Measurements from ENCODE around the gene TCF19. TPM values are rescaled to one million over a fixed set of nuclear protein-coding genes. Genes with fewer than 3 reads are reported as not detected.

TCF19 gene
- total and polyA plus RNA-seq, 9 donors, result 9.3 to 18.4 (median 13.4) TPM

GRCh38 chr6:31208506-31208905, 50.1 kb downstream of the TCF19 start:
- H3K9me3 ChIP-seq (replicated peaks; ENCODE audit: control insufficient read depth, low read depth, low read length), result no peaks in the 10 kb centered on the region
- no CpG with 5 or more reads among the region's 2 CpGs for WGBS (ENCODE audit: insufficient coverage)
- H3K4me3 ChIP-seq (ENCODE audit: low read length), result no peak overlapping the region
- H3K4me1 ChIP-seq (ENCODE audit: control insufficient read depth, insufficient read depth, low read length), result no peaks in the 10 kb centered on the region
- no peaks in the 10 kb centered on the region for H3K36me3 ChIP-seq (ENCODE audit: control insufficient read depth, insufficient read depth, low read length)
- DNase-seq, result no peak
- H3K27ac ChIP-seq (ENCODE audit: low read length), result no peak overlapping the region
- no peaks in the 10 kb centered on the region for H3K27me3 ChIP-seq (ENCODE audit: control insufficient read depth, insufficient read depth, low read length)

GRCh38 chr6:31209137-31209536, 50.7 kb downstream of the TCF19 start:
- no peaks in the 10 kb centered on the region for H3K4me1 ChIP-seq (ENCODE audit: control insufficient read depth, insufficient read depth, low read length)
- no peaks in the 10 kb centered on the region for H3K27me3 ChIP-seq (ENCODE audit: control insufficient read depth, insufficient read depth, low read length)
- no peak overlapping the region for H3K4me3 ChIP-seq (ENCODE audit: low read length)
- H3K27ac ChIP-seq (ENCODE audit: low read length), result no peak overlapping the region
- DNase-seq, result no peak
- WGBS (ENCODE audit: insufficient coverage), result no CpG with 5 or more reads among the region's 2 CpGs
- no peaks in the 10 kb centered on the region for H3K9me3 ChIP-seq (replicated peaks; ENCODE audit: control insufficient read depth, low read depth, low read length)
- H3K36me3 ChIP-seq (ENCODE audit: control insufficient read depth, insufficient read depth, low read length), result no peaks in the 10 kb centered on the region

- Histone ChIP-seq H3K9me3 (replicated peaks; ENCODE audit: control insufficient read depth, low read depth, low read length) (no peaks in the 10 kb centered on the region), H3K4me3 (ENCODE audit: low read length) (no peak overlapping the region), H3K4me1 (ENCODE audit: control insufficient read depth, insufficient read depth, low read length) (no peaks in the 10 kb centered on the region), H3K27ac (ENCODE audit: low read length) (no peak overlapping the region), H3K27me3 (ENCODE audit: control insufficient read depth, insufficient read depth, low read length) (no peaks in the 10 kb centered on the region), H3K36me3 (ENCODE audit: control insufficient read depth, insufficient read depth, low read length) (no peaks in the 10 kb centered on the region)
- peak; percentile 35 for DNase-seq
- WGBS (ENCODE audit: insufficient coverage), result 33% methylated on average over 3 of the region's 6 CpGs
These were observed 51.7 kb downstream of the TCF19 start for GRCh38 chr6:31210123-31210522.

- H3K4me1 ChIP-seq (ENCODE audit: control insufficient read depth, insufficient read depth, low read length), result no peaks in the 10 kb centered on the region
- H3K27me3 ChIP-seq (ENCODE audit: control insufficient read depth, insufficient read depth, low read length), result no peaks in the 10 kb centered on the region
- no peaks in the 10 kb centered on the region for H3K36me3 ChIP-seq (ENCODE audit: control insufficient read depth, insufficient read depth, low read length)
- H3K9me3 ChIP-seq (replicated peaks; ENCODE audit: control insufficient read depth, low read depth, low read length), result no peaks in the 10 kb centered on the region
- no peak overlapping the region for H3K4me3 ChIP-seq (ENCODE audit: low read length)
- WGBS (ENCODE audit: insufficient coverage), result 82% methylated on average over 1 of the region's 5 CpGs
- no peak overlapping the region for H3K27ac ChIP-seq (ENCODE audit: low read length)
- no peak for DNase-seq
These were observed 52.5 kb downstream of the TCF19 start for GRCh38 chr6:31210741-31211532.

Other genes with a start within 250 kb of the TCF19 start
- 23.4 TPM for gene VARS2, start 244.4 kb upstream of the TCF19 start, total RNA-seq
- 10 to 100 TPM; 20.1 to 34.8 (median 27.7) TPM for gene VARS2, start 244.4 kb upstream of the TCF19 start, polyA plus RNA-seq (ENCODE audit: insufficient read depth in 1 of 8, insufficient read length in 8 of 8, low replicate concordance in 1 of 8)
- not detected for gene SFTA2, start 226.4 kb upstream of the TCF19 start, total RNA-seq
- under 1 TPM in 3 of 8 donors, not detected in 5; 0.37 to 0.66 (median 0.47) TPM for gene SFTA2, start 226.4 kb upstream of the TCF19 start, polyA plus RNA-seq (ENCODE audit: insufficient read depth in 1 of 8, insufficient read length in 8 of 8, low replicate concordance in 1 of 8)
- gene MUCL3, start 217.6 kb upstream of the TCF19 start, total RNA-seq, result not detected
- gene MUCL3, start 217.6 kb upstream of the TCF19 start, polyA plus RNA-seq (ENCODE audit: insufficient read depth in 1 of 8, insufficient read length in 8 of 8, low replicate concordance in 1 of 8), result under 1 TPM in 2 of 8 donors, not detected in 6; 0.05 to 0.15 TPM
- gene MUC21, start 174.9 kb upstream of the TCF19 start, total RNA-seq, result not detected
- under 1 TPM in 1 of 8 donors, not detected in 7; 0.25 TPM for gene MUC21, start 174.9 kb upstream of the TCF19 start, polyA plus RNA-seq (ENCODE audit: insufficient read depth in 1 of 8, insufficient read length in 8 of 8, low replicate concordance in 1 of 8)
- not detected for gene MUC22, start 148.1 kb upstream of the TCF19 start, total RNA-seq
- gene MUC22, start 148.1 kb upstream of the TCF19 start, polyA plus RNA-seq (ENCODE audit: insufficient read depth in 1 of 8, insufficient read length in 8 of 8, low replicate concordance in 1 of 8), result 1 to 10 TPM in 1 of 8 donors, under 1 TPM in 2, not detected in 5; 0.04 to 2.4 (median 0.12) TPM
- not detected for gene C6orf15, start 46.0 kb upstream of the TCF19 start, total RNA-seq
- gene C6orf15, start 46.0 kb upstream of the TCF19 start, polyA plus RNA-seq (ENCODE audit: insufficient read depth in 1 of 8, insufficient read length in 8 of 8, low replicate concordance in 1 of 8), result not detected
- gene PSORS1C1, start 43.8 kb upstream of the TCF19 start, total RNA-seq, result 1.3 TPM
- gene PSORS1C1, start 43.8 kb upstream of the TCF19 start, polyA plus RNA-seq (ENCODE audit: insufficient read depth in 1 of 8, insufficient read length in 8 of 8, low replicate concordance in 1 of 8), result 1 to 10 TPM in 1 of 8 donors, under 1 TPM in 7; 0.22 to 1.4 (median 0.70) TPM
- not detected for gene CDSN, start 38.1 kb upstream of the TCF19 start, total RNA-seq
- under 1 TPM in 1 of 8 donors, not detected in 7; 0.07 TPM for gene CDSN, start 38.1 kb upstream of the TCF19 start, polyA plus RNA-seq (ENCODE audit: insufficient read depth in 1 of 8, insufficient read length in 8 of 8, low replicate concordance in 1 of 8)
- not detected for gene PSORS1C2, start 19.5 kb upstream of the TCF19 start, total RNA-seq
- under 1 TPM in 6 of 8 donors, not detected in 2; 0.09 to 0.27 (median 0.26) TPM for gene PSORS1C2, start 19.5 kb upstream of the TCF19 start, polyA plus RNA-seq (ENCODE audit: insufficient read depth in 1 of 8, insufficient read length in 8 of 8, low replicate concordance in 1 of 8)
- gene CCHCR1, start 787 bp upstream of the TCF19 start, total RNA-seq, result 16.4 TPM
- gene CCHCR1, start 787 bp upstream of the TCF19 start, polyA plus RNA-seq (ENCODE audit: insufficient read depth in 1 of 8, insufficient read length in 8 of 8, low replicate concordance in 1 of 8), result 10 to 100 TPM; 15.1 to 21.2 (median 17.6) TPM
- 0.13 TPM for gene POU5F1, start 12.1 kb downstream of the TCF19 start, total RNA-seq
- 1 to 10 TPM in 1 of 8 donors, under 1 TPM in 7; 0.29 to 1.3 (median 0.45) TPM for gene POU5F1, start 12.1 kb downstream of the TCF19 start, polyA plus RNA-seq (ENCODE audit: insufficient read depth in 1 of 8, insufficient read length in 8 of 8, low replicate concordance in 1 of 8)
- 26.0 TPM for gene HLA-C, start 113.5 kb downstream of the TCF19 start, total RNA-seq
- gene HLA-C, start 113.5 kb downstream of the TCF19 start, polyA plus RNA-seq (ENCODE audit: insufficient read depth in 1 of 8, insufficient read length in 8 of 8, low replicate concordance in 1 of 8), result 10 to 100 TPM; 34.5 to 71.6 (median 53.0) TPM
- gene HLA-B, start 198.6 kb downstream of the TCF19 start, total RNA-seq, result 139 TPM
- gene HLA-B, start 198.6 kb downstream of the TCF19 start, polyA plus RNA-seq (ENCODE audit: insufficient read depth in 1 of 8, insufficient read length in 8 of 8, low replicate concordance in 1 of 8), result 100 to 1,000 TPM in 7 of 8 donors, 10 to 100 TPM in 1; 93.4 to 266 (median 132) TPM
- 13.0 TPM for gene MICA, start 245.0 kb downstream of the TCF19 start, total RNA-seq
- gene MICA, start 245.0 kb downstream of the TCF19 start, polyA plus RNA-seq (ENCODE audit: insufficient read depth in 1 of 8, insufficient read length in 8 of 8, low replicate concordance in 1 of 8), result 10 to 100 TPM in 1 of 8 donors, 1 to 10 TPM in 7; 4.2 to 11.6 (median 6.8) TPM